Measurements from ENCODE around the gene PDF. TPM values are rescaled to one million over a fixed set of nuclear protein-coding genes. Genes with fewer than 3 reads are reported as not detected.
"Not testable (repeated sequence)": the region's sequence is repeated elsewhere in the genome, so short reads cannot be mapped to it uniquely, and the experiment has no call there.

PDF gene
- total RNA-seq, 4 donors from 2014 or later = 17.7 to 23.3 (median 18.9) TPM

DNA sequence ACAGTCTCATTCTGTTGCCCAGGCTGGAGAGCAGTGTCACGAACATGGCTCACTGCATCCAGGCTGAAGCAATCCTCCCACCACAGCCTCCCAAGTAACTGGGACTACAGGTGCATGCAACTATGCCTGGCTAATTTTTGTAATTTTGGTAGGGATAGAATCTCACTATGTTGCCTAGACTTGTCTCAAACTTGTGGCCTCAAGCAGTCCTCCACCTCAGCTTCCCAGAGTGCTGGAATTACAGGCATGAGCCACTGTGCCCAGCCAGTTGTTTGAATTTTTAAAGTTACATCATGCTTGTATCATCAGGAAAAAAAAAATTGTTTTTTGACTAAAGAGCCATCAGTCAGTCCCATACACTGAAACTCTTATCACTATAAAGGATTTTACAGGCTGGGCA is 36.3 kb downstream of the PDF start:
- no peaks in the 10 kb centered on the region for H3K36me3 ChIP-seq
- TF ChIP-seq POLR2A (IDR thresholded peaks at IDR 0.05) = no peak
- TF ChIP-seq, protein P1, sequence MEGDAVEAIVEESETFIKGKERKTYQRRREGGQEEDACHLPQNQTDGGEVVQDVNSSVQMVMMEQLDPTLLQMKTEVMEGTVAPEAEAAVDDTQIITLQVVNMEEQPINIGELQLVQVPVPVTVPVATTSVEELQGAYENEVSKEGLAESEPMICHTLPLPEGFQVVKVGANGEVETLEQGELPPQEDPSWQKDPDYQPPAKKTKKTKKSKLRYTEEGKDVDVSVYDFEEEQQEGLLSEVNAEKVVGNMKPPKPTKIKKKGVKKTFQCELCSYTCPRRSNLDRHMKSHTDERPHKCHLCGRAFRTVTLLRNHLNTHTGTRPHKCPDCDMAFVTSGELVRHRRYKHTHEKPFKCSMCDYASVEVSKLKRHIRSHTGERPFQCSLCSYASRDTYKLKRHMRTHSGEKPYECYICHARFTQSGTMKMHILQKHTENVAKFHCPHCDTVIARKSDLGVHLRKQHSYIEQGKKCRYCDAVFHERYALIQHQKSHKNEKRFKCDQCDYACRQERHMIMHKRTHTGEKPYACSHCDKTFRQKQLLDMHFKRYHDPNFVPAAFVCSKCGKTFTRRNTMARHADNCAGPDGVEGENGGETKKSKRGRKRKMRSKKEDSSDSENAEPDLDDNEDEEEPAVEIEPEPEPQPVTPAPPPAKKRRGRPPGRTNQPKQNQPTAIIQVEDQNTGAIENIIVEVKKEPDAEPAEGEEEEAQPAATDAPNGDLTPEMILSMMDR (IDR thresholded peaks at IDR 0.05) = no peak
- no peak overlapping the region for H3K27ac ChIP-seq
- no peak for DNase-seq
- H3K9me3 ChIP-seq = no peaks in the 10 kb centered on the region
- no peaks in the 10 kb centered on the region for H3K27me3 ChIP-seq
- H3K4me1 ChIP-seq = no peaks in the 10 kb centered on the region
- no peak overlapping the region for H3K4me3 ChIP-seq

DNA sequence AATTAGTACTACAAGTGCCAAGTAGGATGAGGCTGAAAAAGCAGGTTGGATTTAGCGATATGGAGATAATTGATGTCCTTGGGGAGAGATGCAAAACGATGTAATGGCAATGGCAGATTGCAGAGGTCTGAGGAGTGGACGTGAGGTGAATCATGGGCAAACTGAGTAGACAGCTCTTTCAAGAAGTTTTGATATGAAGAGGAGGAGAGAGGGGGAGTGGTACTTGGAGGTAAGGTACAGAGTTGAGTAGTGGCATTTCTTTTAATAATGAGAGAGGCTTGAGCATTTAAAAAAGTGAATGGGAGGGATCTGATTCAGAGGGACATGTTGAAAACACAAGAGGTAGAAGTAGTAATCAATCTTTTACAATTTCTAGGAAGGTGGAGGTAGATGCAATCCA is 37.0 kb downstream of the PDF start:
- Histone ChIP-seq H3K27me3 (no peaks in the 10 kb centered on the region), H3K36me3 (no peaks in the 10 kb centered on the region), H3K27ac (no peak overlapping the region), H3K4me3 (no peak overlapping the region), H3K9me3 (no peaks in the 10 kb centered on the region), H3K4me1 (no peaks in the 10 kb centered on the region)
- DNase-seq = no peak
- TF ChIP-seq, protein P1 (IDR thresholded peaks at IDR 0.05) = no peak
- TF ChIP-seq POLR2A (IDR thresholded peaks at IDR 0.05) = no peak

- DNase-seq, H3K27ac ChIP-seq, H3K4me3 ChIP-seq, H3K4me1 ChIP-seq, H3K36me3 ChIP-seq, H3K9me3 ChIP-seq, H3K27me3 ChIP-seq: not testable (repeated sequence)
Observed at GRCh38 chr16:69291657-69292056, 38.7 kb downstream of the PDF start.

DNA sequence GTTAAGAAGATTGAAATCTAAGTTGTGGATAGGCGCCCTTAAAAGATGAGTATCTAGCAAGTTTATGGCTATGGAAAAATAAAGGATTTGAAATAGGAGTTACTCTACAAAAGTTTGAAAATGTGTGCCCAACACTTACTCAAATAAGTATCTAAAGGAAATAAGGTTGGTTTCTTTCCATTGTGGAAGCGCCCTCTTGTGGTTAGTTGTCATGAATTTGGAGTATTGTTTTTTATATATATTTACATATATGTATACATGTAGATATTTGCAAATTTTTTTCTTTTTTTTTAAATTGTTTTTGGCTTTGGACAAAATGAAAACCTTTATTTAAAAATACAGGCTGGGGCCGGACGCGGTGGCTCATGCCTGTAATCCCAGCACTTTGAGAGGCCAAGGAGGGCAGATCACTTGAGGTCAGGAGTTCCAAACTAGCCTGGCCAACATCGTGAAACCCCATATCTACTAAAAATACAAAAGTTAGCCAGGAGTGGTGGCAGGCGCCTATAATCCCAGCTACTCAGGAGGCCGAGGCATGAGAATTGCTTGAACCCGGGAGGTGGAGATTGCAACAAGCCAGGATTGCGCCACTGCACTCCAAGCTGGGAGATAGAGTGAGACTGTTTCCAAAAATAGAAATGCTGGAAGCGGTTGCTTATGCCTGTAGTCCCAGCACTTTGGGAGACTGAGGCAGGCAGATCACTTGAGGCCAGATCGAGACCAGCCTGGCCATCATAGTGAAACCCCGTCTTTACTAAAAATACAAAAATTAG is 43.3 kb downstream of the PDF start:
- peak in 2 of 3 donors; percentile 42 to 64 for DNase-seq
- H3K27ac ChIP-seq = peak overlapping the region in 1 of 4 donors; percentile 5

DNA sequence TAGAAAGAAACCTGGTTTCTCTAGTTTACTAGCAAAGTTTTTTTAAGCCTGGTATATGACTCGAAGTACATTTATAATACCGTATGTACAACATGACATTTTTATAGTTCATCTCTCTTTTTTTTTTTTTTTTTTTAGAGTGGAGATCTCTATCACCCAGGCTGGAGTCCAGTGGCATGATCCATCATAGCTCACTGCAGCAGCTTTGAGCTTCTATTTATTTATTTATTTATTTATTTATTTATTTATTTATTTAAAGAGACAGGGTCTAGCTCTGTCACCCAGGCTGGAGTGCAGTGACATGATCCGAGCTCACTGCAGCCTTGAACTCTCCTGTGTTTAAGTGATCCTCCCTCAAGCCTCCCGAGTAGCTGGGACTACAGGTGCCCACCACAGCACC is 45.1 kb downstream of the PDF start:
- Histone ChIP-seq H3K27me3 (no peaks in the 10 kb centered on the region), H3K4me3 (no peak overlapping the region), H3K27ac (no peak overlapping the region), H3K36me3 (peaks cover 0 to 29% (median 0%) of the 10 kb centered on the region in 3 donors), H3K4me1 (no peaks in the 10 kb centered on the region), H3K9me3 (no peaks in the 10 kb centered on the region)
- TF ChIP-seq, protein P1 (IDR thresholded peaks at IDR 0.05) = no peak
- no peak for TF ChIP-seq POLR2A (IDR thresholded peaks at IDR 0.05)
- DNase-seq = no peak

More for the DNA sequence above, 43.3 kb downstream of the PDF start:
- H3K36me3 ChIP-seq = peaks cover 0 to 29% (median 0%) of the 10 kb centered on the region in 3 donors
- H3K27me3 ChIP-seq = no peaks in the 10 kb centered on the region
- no peaks in the 10 kb centered on the region for H3K9me3 ChIP-seq
- no peak overlapping the region for H3K4me3 ChIP-seq
- no peak for TF ChIP-seq POLR2A (IDR thresholded peaks at IDR 0.05)
- TF ChIP-seq, protein P1 (IDR thresholded peaks at IDR 0.05) = peak; percentile 27 to 81 (median 64)
- H3K4me1 ChIP-seq = no peaks in the 10 kb centered on the region

- H3K36me3 ChIP-seq = peaks cover 0 to 29% (median 0%) of the 10 kb centered on the region in 3 donors
- TF ChIP-seq POLR2A (IDR thresholded peaks at IDR 0.05) = no peak
- TF ChIP-seq, protein P1 (IDR thresholded peaks at IDR 0.05) = no peak
- DNase-seq = no peak
- H3K9me3 ChIP-seq = no peaks in the 10 kb centered on the region
- no peaks in the 10 kb centered on the region for H3K4me1 ChIP-seq
- no peak overlapping the region for H3K4me3 ChIP-seq
- H3K27me3 ChIP-seq = no peaks in the 10 kb centered on the region
- H3K27ac ChIP-seq = no peak overlapping the region
Observed at GRCh38 chr16:69283851-69284250, 46.5 kb downstream of the PDF start.

All from Peyer's patch (tissue), 4 donors.